CD4-positive, alpha-beta T cell (primary cell): ENCODE measurements around the gene P2RX2. TPM values are rescaled to one million over a fixed set of nuclear protein-coding genes. Genes with fewer than 3 reads are reported as not detected.

Experiments
- ATAC-seq: fragments of 200-7000 bp; cut with Tn5 transposase; one replicate; pipeline ENCODE4 v1.10.0; 2022; ENCODE audit warnings: mild to moderate bottlenecking; ENCODE audit not compliant: poor library complexity
- CTCF ChIA-PET: fragments of 350-600 bp; sonication (Branson Sonifier 250); formaldehyde crosslinking; loops from one replicate; lab custom pipeline; 2021; ENCODE audit warnings: antibody characterized with exemption, inconsistent platforms; lab: Charles Lee
- POLR2A ChIA-PET: fragments of 350-600 bp; sonication (Branson Sonifier 250); formaldehyde crosslinking; loops from one replicate; lab custom pipeline; 2021; ENCODE audit warnings: antibody characterized with exemption, inconsistent platforms; lab: Charles Lee
- DNase-seq, 14 experiments: peaks; one replicate each; pipeline ENCODE4 v3.0.0-alpha.2; 2013 to 2020; ENCODE audit warnings: mixed read lengths in 2 of 14
- H3K27ac ChIP-seq, 2 donors: one replicate each; pipeline versions ENCODE4 v1.5.1 to v1.7.0; 2013; ENCODE audit warnings: low read length in 2 of 2, low read depth in 1 of 2, mild to moderate bottlenecking in 1 of 2
- H3K27me3 ChIP-seq, 2 experiments: 1 replicate in 1 of 2; 2 replicates in 1 of 2; pipeline versions ENCODE4 v1.6.1 to v1.7.0; 2013; ENCODE audit warnings: low read length in 2 of 2, control low read depth in 1 of 2, mild to moderate bottlenecking in 1 of 2, moderate library complexity in 1 of 2; ENCODE audit not compliant: insufficient read depth in 2 of 2, control insufficient read depth in 1 of 2
- H3K36me3 ChIP-seq: one replicate; pipeline ENCODE4 v1.6.1; 2013; ENCODE audit warnings: low read length, control low read depth; ENCODE audit not compliant: insufficient read depth
- H3K4me1 ChIP-seq: one replicate; pipeline ENCODE4 v1.6.1; 2013; ENCODE audit warnings: low read length, control low read depth; ENCODE audit not compliant: insufficient read depth
- H3K4me3 ChIP-seq: one replicate; pipeline ENCODE4 v1.5.1; 2013; ENCODE audit warnings: mild to moderate bottlenecking, low read length, moderate library complexity
- H3K9me3 ChIP-seq, 2 experiments: 1 replicate in 1 of 2; 2 replicates in 1 of 2; pipeline versions ENCODE4 v1.6.1 to v1.7.0; 2013; ENCODE audit warnings: low read length in 2 of 2, mild to moderate bottlenecking in 2 of 2, control low read depth in 1 of 2, moderate library complexity in 1 of 2; ENCODE audit not compliant: control insufficient read depth in 1 of 2, insufficient read depth in 1 of 2
- H3K27ac Mint-ChIP-seq: one replicate; pipeline ENCODE4 v1.8.0; 2020; ENCODE audit warnings: mixed read lengths
- H3K27me3 Mint-ChIP-seq: one replicate; pipeline ENCODE4 v1.8.0; 2021; ENCODE audit warnings: mixed read lengths
- H3K36me3 Mint-ChIP-seq: one replicate; pipeline ENCODE4 v1.8.0; 2021; ENCODE audit warnings: low read depth, mixed read lengths
- H3K4me1 Mint-ChIP-seq: one replicate; pipeline ENCODE4 v1.8.0; 2021; ENCODE audit warnings: low read depth, mixed read lengths
- H3K4me3 Mint-ChIP-seq: one replicate; pipeline ENCODE4 v1.8.0; 2020; ENCODE audit warnings: mild to moderate bottlenecking, mixed read lengths
- H3K9me3 Mint-ChIP-seq: one replicate; pipeline ENCODE4 v1.8.0; 2020; ENCODE audit warnings: mixed read lengths
- CTCF ChIP-seq: fragments of 200-600 bp; IDR thresholded peaks from one replicate; pipeline ENCODE4 v1.8.0; 2022; ENCODE audit warnings: antibody characterized with exemption, mild to moderate bottlenecking
- intact Hi-C, 2 experiments: fragments of 100-400 bp; cut with DNase I in 1 of 2; cut with micrococcal nuclease in 1 of 2; formaldehyde crosslinking; loops; one replicate each; pipeline versions ENCODE4 v1.15.1 to v1.9.0; 2023 to 2025; cut with DNase I, micrococcal nuclease
- total RNA-seq, 174 experiments: library from RNA in 2 of 174; stranded (reverse) in 2 of 174; gene quantifications; one replicate each; pipeline ENCODE4 v1.2.3 and lab custom pipeline; 2021 to 2026

P2RX2 gene
- total RNA-seq, 2 experiments from 2014 or later: not detected

GRCh38 chr12:132649226-132649945, 30.8 kb downstream of the P2RX2 start:
- ChIA-PET CTCF (no interaction called here), POLR2A (no interaction called here)
- no peak overlapping the region for H3K4me3 ChIP-seq
- H3K27me3 ChIP-seq: no peaks in the 10 kb centered on the region
- Mint-ChIP-seq H3K9me3 (no peaks in the 10 kb centered on the region), H3K27me3 (no peaks in the 10 kb centered on the region), H3K27ac (no peak overlapping the region), H3K4me3 (no peak overlapping the region), H3K4me1 (no peaks in the 10 kb centered on the region), H3K36me3 (peaks cover 76% of the 10 kb centered on the region)
- peaks cover 36% of the 10 kb centered on the region for H3K36me3 ChIP-seq
- ATAC-seq (no peak), DNase-seq (no peak)
- TF ChIP-seq CTCF: no peak
- intact Hi-C loops: no loop called here
- no peak overlapping the region for H3K27ac ChIP-seq
- H3K4me1 ChIP-seq: no peaks in the 10 kb centered on the region
- no peaks in the 10 kb centered on the region for H3K9me3 ChIP-seq

- ChIA-PET POLR2A (no interaction called here), CTCF (interaction anchor here (0.7 kb wide), 1 partner anchor 129 kb away, joined by 3 read pairs; no protein-coding TSS in a partner anchor)
- Mint-ChIP-seq H3K4me3 (no peak overlapping the region), H3K27me3 (no peaks in the 10 kb centered on the region), H3K9me3 (no peaks in the 10 kb centered on the region), H3K4me1 (no peaks in the 10 kb centered on the region), H3K27ac (no peak overlapping the region), H3K36me3 (peaks cover 88% of the 10 kb centered on the region)
- H3K9me3 ChIP-seq: no peaks in the 10 kb centered on the region
- no peaks in the 10 kb centered on the region for H3K4me1 ChIP-seq
- no peaks in the 10 kb centered on the region for H3K27me3 ChIP-seq
- no peak for TF ChIP-seq CTCF
- no peak overlapping the region for H3K27ac ChIP-seq
- intact Hi-C loops: no loop called here
- H3K4me3 ChIP-seq: no peak overlapping the region
- peaks cover 54% of the 10 kb centered on the region for H3K36me3 ChIP-seq
- ATAC-seq: no peak
- DNase-seq: no peak
These were observed 33.0 kb downstream of the P2RX2 start for GRCh38 chr12:132651444-132652100.

- Mint-ChIP-seq H3K27me3 (no peaks in the 10 kb centered on the region), H3K9me3 (no peaks in the 10 kb centered on the region), H3K4me3 (no peak overlapping the region), H3K4me1 (no peaks in the 10 kb centered on the region), H3K27ac (no peak overlapping the region), H3K36me3 (peaks cover 91% of the 10 kb centered on the region)
- no peak overlapping the region for H3K27ac ChIP-seq
- CTCF ChIA-PET: interaction anchor here (1.5 kb wide), 1 partner anchor 12 kb away, joined by 3 read pairs; no protein-coding TSS in a partner anchor
- H3K36me3 ChIP-seq: peaks cover 66% of the 10 kb centered on the region
- H3K27me3 ChIP-seq: no peaks in the 10 kb centered on the region
- POLR2A ChIA-PET: no interaction called here
- ATAC-seq (no peak), DNase-seq (no peak)
- TF ChIP-seq CTCF: no peak
- H3K4me3 ChIP-seq: no peak overlapping the region
- no peaks in the 10 kb centered on the region for H3K9me3 ChIP-seq
- intact Hi-C loops: no loop called here
- no peaks in the 10 kb centered on the region for H3K4me1 ChIP-seq
These were observed 35.2 kb downstream of the P2RX2 start for GRCh38 chr12:132653567-132654290.
